HepG2 (cell line): ENCODE results near the gene C11orf68. TPM values are rescaled to one million over a fixed set of nuclear protein-coding genes. Genes with fewer than 3 reads are reported as not detected.
A peak's percentile ranks its signal among the peaks of the same experiment; 100 is the strongest.

Experiments used
- CTCF ChIP-seq: sonication (generic); formaldehyde crosslinking; IDR thresholded peaks from 2 replicates; pipeline ENCODE4 v1.5.0; 2020; ENCODE audit warnings: mild to moderate bottlenecking, missing genetic modification reagents, moderate library complexity
- E2F1 ChIP-seq: sonication (generic); formaldehyde crosslinking; IDR thresholded peaks from 2 replicates; pipeline ENCODE4 v1.5.0; 2020; ENCODE audit warnings: missing genetic modification reagents
- E2F2 ChIP-seq: sonication (generic); formaldehyde crosslinking; IDR thresholded peaks from 2 replicates; pipeline ENCODE4 v1.4.0; 2020; ENCODE audit warnings: missing genetic modification reagents, borderline replicate concordance
- HOXA7 ChIP-seq: sonication (generic); formaldehyde crosslinking; IDR thresholded peaks from 2 replicates; pipeline ENCODE4 v1.8.1; 2022; ENCODE audit warnings: mild to moderate bottlenecking, missing genetic modification reagents, moderate library complexity
- KIAA2018 ChIP-seq: sonication (generic); formaldehyde crosslinking; IDR thresholded peaks from 2 replicates; pipeline ENCODE4 v1.5.0; 2020; ENCODE audit warnings: mild to moderate bottlenecking, missing genetic modification reagents, borderline replicate concordance
- PHF20 ChIP-seq: sonication (generic); formaldehyde crosslinking; IDR thresholded peaks from 2 replicates; pipeline ENCODE4 v1.5.0; 2020; ENCODE audit warnings: mild to moderate bottlenecking, missing genetic modification reagents
- TEAD3 ChIP-seq: optimal IDR thresholded peaks from 2 replicates; pipeline ENCODE3; 2016; ENCODE audit warnings: borderline replicate concordance
- ZFP36 ChIP-seq: fragments of 150-350 bp; IDR thresholded peaks from 2 replicates; pipeline ENCODE4 v1.6.1; 2018; ENCODE audit warnings: borderline replicate concordance, low read length, low read depth; ENCODE audit not compliant: partially characterized antibody
- ZFY ChIP-seq: sonication (generic); formaldehyde crosslinking; IDR thresholded peaks from 2 replicates; pipeline ENCODE4 v1.4.0; 2020; ENCODE audit warnings: missing genetic modification reagents
- ZNF121 ChIP-seq: sonication (generic); formaldehyde crosslinking; IDR thresholded peaks from 2 replicates; pipeline ENCODE4 v1.5.0; 2020; ENCODE audit warnings: mild to moderate bottlenecking, missing genetic modification reagents
- ZNF180 ChIP-seq: sonication (generic); formaldehyde crosslinking; IDR thresholded peaks from 2 replicates; pipeline ENCODE4 v1.4.0; 2020; ENCODE audit warnings: low read depth, missing genetic modification reagents, borderline replicate concordance
- ZNF230 ChIP-seq: sonication (generic); formaldehyde crosslinking; IDR thresholded peaks from 2 replicates; pipeline ENCODE4 v1.4.0; 2020; ENCODE audit warnings: mild to moderate bottlenecking, missing genetic modification reagents
- ZNF276 ChIP-seq: sonication (generic); formaldehyde crosslinking; IDR thresholded peaks from 2 replicates; pipeline ENCODE4 v1.4.0; 2020; ENCODE audit warnings: mild to moderate bottlenecking, low read depth, missing genetic modification reagents
- ZNF350 ChIP-seq: sonication (generic); formaldehyde crosslinking; IDR thresholded peaks from 2 replicates; pipeline ENCODE4 v1.4.0; 2020; ENCODE audit warnings: mild to moderate bottlenecking, low read depth, missing genetic modification reagents, borderline replicate concordance
- ZNF564 ChIP-seq: sonication (generic); formaldehyde crosslinking; IDR thresholded peaks from 2 replicates; pipeline ENCODE4 v1.8.1; 2023; ENCODE audit warnings: mild to moderate bottlenecking, missing genetic modification reagents
- polyA plus RNA-seq, 8 experiments: library from polyadenylated mRNA; depleted of rRNA in 3 of 8; stranded (reverse) in 7 of 8; unstranded in 1 of 8; fragments of >200 nt; fragmentation: Illumina TruSeq in 4 of 8; extraction: Trizol in 4 of 8; gene quantifications; 2 replicates each; pipeline versions ENCODE4 v1.2.1 to v1.2.3, GENCODE V29; 2011 to 2016; ENCODE audit warnings: low read depth in 4 of 8, missing spikeins in 1 of 8, mixed read lengths in 1 of 8; ENCODE audit not compliant: insufficient read depth in 1 of 8
- total RNA-seq, 5 experiments: library from RNA; depleted of rRNA; stranded (reverse); fragments of >200 nt; fragmentation: Illumina TruSeq; extraction: Trizol; gene quantifications; 2 replicates each; pipeline ENCODE4 v1.2.3, GENCODE V29; 2016; ENCODE audit warnings: low read depth in 1 of 5

Gene C11orf68
- total and polyA plus RNA-seq, 2 of the 13 experiments (the other 11 are each of a cell fraction or from before 2014, with no cell fraction given) = 8.4 to 28.3 TPM

- TF ChIP-seq E2F1 (CRISPR knock-in tag) = no peak
- TF ChIP-seq CTCF (CRISPR knock-in tag) = no peak
- no peak for TF ChIP-seq E2F2
- TF ChIP-seq ZNF564 (CRISPR knock-in tag) = no peak
- TF ChIP-seq ZFP36 = no peak
- TF ChIP-seq PHF20 (CRISPR knock-in tag) = no peak
- no peak for TF ChIP-seq KIAA2018 (CRISPR knock-in tag)
- no peak for TF ChIP-seq ZNF121
- 0 out of 2 replicates have a peak, but pooled peaks have one; percentile 28 for TF ChIP-seq ZNF350 (CRISPR knock-in tag)
- no peak for TF ChIP-seq ZNF276 (CRISPR knock-in tag)
- TF ChIP-seq HOXA7 = no peak
- TF ChIP-seq ZNF180 (CRISPR knock-in tag) = no peak
- TF ChIP-seq ZNF230 = no peak
- peak; percentile 76 for TF ChIP-seq TEAD3
- peak; percentile 6; the same call in 1 of the 2 replicates for TF ChIP-seq ZFY (CRISPR knock-in tag)
Measured at GRCh38 chr11:65915821-65916251, 3.0 kb downstream of the C11orf68 start (continued).
